A549 (cell line): ENCODE data around the gene CD48. TPM values are rescaled to one million over a fixed set of nuclear protein-coding genes. Genes with fewer than 3 reads are reported as not detected.

Source experiments
- ATAC-seq, 2 experiments: fragments of 200-7000 bp in 1 of 2; fragments of >200 bp in 1 of 2; cut with Nextera tagmentation in 1 of 2; cut with Tn5 transposase in 1 of 2; 3 replicates each; pipeline versions ENCODE4 v1.8.0 to v1.9.1; 2018 to 2020; ENCODE audit warnings: mild to moderate bottlenecking in 1 of 2, moderate library complexity in 1 of 2
- CTCF ChIA-PET: fragments of 300-600 bp; sonication (Branson Sonifier 250); formaldehyde crosslinking; extraction: SDS; loops from one replicate; lab custom pipeline; 2021; ENCODE audit warnings: antibody characterized with exemption, inconsistent platforms; lab: Yijun Ruan, JAX
- POLR2A ChIA-PET: fragments of 350-600 bp; formaldehyde crosslinking; extraction: SDS; loops from one replicate; lab custom pipeline; 2021; ENCODE audit warnings: antibody characterized with exemption, inconsistent platforms; lab: Yijun Ruan, JAX
- DNase-seq, 2 experiments: peaks; one replicate each; pipeline versions ENCODE4 v3.0.0 to v3.0.0-alpha.2; 2011 to 2016; ENCODE audit warnings: low read depth in 1 of 2, low spot score in 1 of 2
- FAIRE-seq: peaks from 2 replicates; lab custom pipeline; 2011; peaks lifted over from hg19 to GRCh38; lab: Jason Lieb, UNC
- H3K27ac ChIP-seq, 2 experiments: fragments of >200 bp; sonication (Bioruptor Twin); formaldehyde crosslinking; 3 replicates each; pipeline ENCODE4 v1.5.1; 2016 to 2017
- H3K4me1 ChIP-seq: fragments of >200 bp; sonication (Bioruptor Twin); formaldehyde crosslinking; 3 replicates; pipeline ENCODE4 v1.6.1; 2016
- H3K4me2 ChIP-seq: fragments of >200 bp; sonication (Bioruptor Twin); formaldehyde crosslinking; 3 replicates; pipeline ENCODE4 v1.6.1; 2016
- H3K4me3 ChIP-seq: fragments of >200 bp; sonication (Bioruptor Twin); formaldehyde crosslinking; 3 replicates; pipeline ENCODE4 v1.5.1; 2016
- H3K9me3 ChIP-seq: fragments of >200 bp; sonication (Bioruptor Twin); formaldehyde crosslinking; 3 replicates; pipeline ENCODE4 v1.6.1; 2016
- BCL3 ChIP-seq: fragments of >200 bp; sonication (Bioruptor Twin); formaldehyde crosslinking; IDR thresholded peaks from 3 replicates; pipeline ENCODE4 v1.6.1; 2016
- BHLHE40 ChIP-seq: IDR thresholded peaks from 2 replicates; pipeline ENCODE4 v1.6.1; 2012; ENCODE audit warnings: low read depth, low read length, inconsistent platforms
- EHMT2 ChIP-seq: fragments of 200-600 bp; sonication (generic); IDR thresholded peaks from 2 replicates; pipeline ENCODE4 v1.6.1; 2016; ENCODE audit warnings: antibody characterized with exemption, low read depth, mild to moderate bottlenecking, moderate library complexity
- EP300 ChIP-seq, 2 experiments: fragments of >200 bp; sonication (Bioruptor Twin); formaldehyde crosslinking; IDR thresholded peaks; 2 replicates in 1 of 2; 3 replicates in 1 of 2; pipeline ENCODE4 v1.6.1; 2016 to 2017
- FOSL2 ChIP-seq, 2 experiments: fragments of 450-650 bp in 1 of 2; fragments of >200 bp in 1 of 2; sonication (Bioruptor Twin) in 1 of 2; formaldehyde crosslinking; IDR thresholded peaks; 2 replicates each; pipeline versions ENCODE4 v1.5.0 to v1.6.1; 2016 to 2020; ENCODE audit warnings: mild to moderate bottlenecking in 1 of 2, moderate library complexity in 1 of 2
- HMGXB4 ChIP-seq: fragments of 250-450 bp; sonication (Bioruptor Pico); IDR thresholded peaks from 2 replicates; pipeline ENCODE4 v1.5.0; 2021; ENCODE audit warnings: mild to moderate bottlenecking, moderate library complexity, borderline replicate concordance
- HOXA7 ChIP-seq: fragments of 250-450 bp; sonication (Bioruptor Pico); IDR thresholded peaks from 2 replicates; pipeline ENCODE4 v1.5.0; 2020; ENCODE audit warnings: mild to moderate bottlenecking, moderate library complexity
- HOXB13 ChIP-seq: fragments of 250-450 bp; sonication (Bioruptor Pico); IDR thresholded peaks from 2 replicates; pipeline ENCODE4 v1.5.0; 2020; ENCODE audit warnings: low read depth, mild to moderate bottlenecking, moderate library complexity
- JUN ChIP-seq, 2 experiments: fragments of >200 bp; sonication (Bioruptor Twin); formaldehyde crosslinking; IDR thresholded peaks; 2 replicates in 1 of 2; 3 replicates in 1 of 2; pipeline ENCODE4 v1.6.1; 2016 to 2017
- JUNB ChIP-seq: fragments of >200 bp; sonication (Bioruptor Twin); formaldehyde crosslinking; IDR thresholded peaks from 2 replicates; pipeline ENCODE4 v1.6.1; 2016
- KDM1A ChIP-seq: fragments of 200-600 bp; sonication (generic); IDR thresholded peaks from 2 replicates; pipeline ENCODE4 v1.6.1; 2016; ENCODE audit warnings: low read depth, mild to moderate bottlenecking
- MAX ChIP-seq: IDR thresholded peaks from 2 replicates; pipeline ENCODE4 v1.6.1; 2012
- MYC ChIP-seq: IDR thresholded peaks from 2 replicates; pipeline ENCODE4 v1.6.1; 2012; ENCODE audit warnings: mild to moderate bottlenecking, inconsistent platforms, low read length, improper control_type of control experiment, borderline replicate concordance
- PBX3 ChIP-seq: IDR thresholded peaks from 2 replicates; pipeline ENCODE4 v1.6.1; 2012
- PHF8 ChIP-seq: fragments of 200-600 bp; sonication (generic); IDR thresholded peaks from 2 replicates; pipeline ENCODE4 v1.6.1; 2016; ENCODE audit warnings: low read depth, mild to moderate bottlenecking, antibody characterized with exemption, moderate library complexity, borderline replicate concordance
- RAD21 ChIP-seq, 2 experiments: fragments of >200 bp in 1 of 2; sonication (Bioruptor Twin) in 1 of 2; formaldehyde crosslinking in 1 of 2; IDR thresholded peaks in 1 of 2; conservative IDR thresholded peaks in 1 of 2; 2 replicates in 1 of 2; 3 replicates in 1 of 2; pipeline ENCODE4 v1.6.1; 2012 to 2018; ENCODE audit warnings: inconsistent platforms in 1 of 2
- RARB ChIP-seq: fragments of 250-450 bp; sonication (Bioruptor Pico); IDR thresholded peaks from 2 replicates; pipeline ENCODE4 v1.8.0; 2021; ENCODE audit warnings: mild to moderate bottlenecking, moderate library complexity
- SREBF2 ChIP-seq: fragments of 450-650 bp; IDR thresholded peaks from 2 replicates; pipeline ENCODE4 v1.6.1; 2014; ENCODE audit warnings: mild to moderate bottlenecking, moderate library complexity
- USF2 ChIP-seq: fragments of 450-650 bp; IDR thresholded peaks from 2 replicates; pipeline ENCODE4 v1.6.1; 2014; ENCODE audit warnings: antibody characterized with exemption
- ZSCAN20 ChIP-seq: fragments of 250-450 bp; sonication (Bioruptor Pico); IDR thresholded peaks from 2 replicates; pipeline ENCODE4 v1.8.0; 2022; ENCODE audit warnings: mild to moderate bottlenecking, moderate library complexity
- WGBS: methylation state at CpG from one replicate; pipeline ENCODE4 v1.1.6; 2017; ENCODE audit errors: missing lambda C conversion rate; 5-methylcytosine and 5-hydroxymethylcytosine counted together
- polyA plus RNA-seq, 4 experiments: library from polyadenylated mRNA; depleted of rRNA in 3 of 4; stranded (reverse); fragments of >200 nt; fragmentation: RNase III in 1 of 4; extraction: RNeasy Plus Mini Kit Qiagen cat#74134 plus additional on column Dnase treatment in 1 of 4; gene quantifications; 2 replicates in 3 of 4; 3 replicates in 1 of 4; pipeline ENCODE4 v1.2.3, GENCODE V29; 2011 to 2017

CD48 gene
- polyA plus RNA-seq, 2 of the 4 experiments (the other 2 are of a cell fraction), result not detected

GRCh38 chr1:160708801-160709200, 2.8 kb downstream of the CD48 start:
- ATAC-seq, result no peak
- no peak for FAIRE-seq
- POLR2A ChIA-PET, result no interaction called here
- no peak for DNase-seq
- Histone ChIP-seq H3K4me2 (no peak overlapping the region), H3K4me3 (no peak overlapping the region), H3K4me1 (no peaks in the 10 kb centered on the region), H3K9me3 (no peaks in the 10 kb centered on the region), H3K27ac (no peak overlapping the region)
- CTCF ChIA-PET, result interaction anchor here (1.5 to 2.3 kb wide), 3 partner anchors 18 to 126 kb away, joined by 5 to 10 read pairs (median 5); no protein-coding TSS in a partner anchor
- TF ChIP-seq BCL3 (no peak), JUN (IDR thresholded peaks at IDR 0.05) (no peak), PBX3 (no peak)
- WGBS, result 50% methylated on average over 4 of the region's 4 CpGs

- Histone ChIP-seq H3K9me3 (no peaks in the 10 kb centered on the region), H3K4me3 (no peak overlapping the region), H3K27ac (no peak overlapping the region), H3K4me1 (no peaks in the 10 kb centered on the region), H3K4me2 (no peak overlapping the region)
- no peak for FAIRE-seq
- WGBS, result 41% methylated on average over 4 of the region's 4 CpGs
- ChIA-PET CTCF (interaction anchor here (1.3 to 2.3 kb wide), 5 partner anchors 16 to 127 kb away, joined by 3 to 10 read pairs (median 5); no protein-coding TSS in a partner anchor), POLR2A (no interaction called here)
- DNase-seq, result no peak
- no peak for TF ChIP-seq HOXA7 (CRISPR knock-in tag)
- no peak for TF ChIP-seq USF2
- no peak for TF ChIP-seq MYC
- TF ChIP-seq FOSL2 (IDR thresholded peaks at IDR 0.05), result no peak
- TF ChIP-seq FOSL2 (CRISPR knock-in tag; IDR thresholded peaks at IDR 0.05), result no peak
- no peak for TF ChIP-seq BHLHE40
- no peak for TF ChIP-seq EHMT2
- no peak for TF ChIP-seq JUNB
- no peak for TF ChIP-seq EP300 (IDR thresholded peaks at IDR 0.05)
- no peak for TF ChIP-seq HMGXB4 (CRISPR knock-in tag)
- no peak for TF ChIP-seq RAD21 (conservative IDR thresholded peaks at IDR 0.05 in 1 of 2, IDR thresholded peaks at IDR 0.05 in 1 of 2)
- no peak for TF ChIP-seq RARB (CRISPR knock-in tag)
- TF ChIP-seq SREBF2, result no peak
- no peak for TF ChIP-seq MAX
- TF ChIP-seq PHF8, result no peak
- TF ChIP-seq KDM1A, result no peak
- TF ChIP-seq HOXB13 (CRISPR knock-in tag), result no peak
- TF ChIP-seq ZSCAN20 (CRISPR knock-in tag), result no peak
- ATAC-seq, result no peak
Measured at GRCh38 chr1:160708118-160708517, 3.5 kb downstream of the CD48 start.
